ENCODE results near the gene KLF14. TPM values are rescaled to one million over a fixed set of nuclear protein-coding genes. Genes with fewer than 3 reads are reported as not detected.

The KLF14 gene
- total RNA-seq, 6 experiments from 2014 or later, result not detected

- DNase-seq, result no peak
- Mint-ChIP-seq H3K36me3 (ENCODE audit: low read depth) (no peaks in the 10 kb centered on the region), H3K4me1 (ENCODE audit: low read depth) (no peaks in the 10 kb centered on the region), H3K9me3 (no peaks in the 10 kb centered on the region), H3K27me3 (ENCODE audit: insufficient read depth) (peaks cover 25% of the 10 kb centered on the region), H3K27ac (no peak overlapping the region), H3K4me3 (no peak overlapping the region)
- no peak for TF ChIP-seq CTCF (IDR thresholded peaks at IDR 0.05)
These were observed 10.2 kb downstream of the KLF14 start for GRCh38 chr7:130723784-130724183.

GRCh38 chr7:130721486-130722277 is 12.3 kb downstream of the KLF14 start:
- H3K27ac Mint-ChIP-seq, result no peak overlapping the region
- peak; percentile 77 for TF ChIP-seq CTCF (IDR thresholded peaks at IDR 0.05)
- H3K27me3 Mint-ChIP-seq (ENCODE audit: insufficient read depth), result peaks cover 16% of the 10 kb centered on the region
- DNase-seq, result peak; percentile 75
- H3K9me3 Mint-ChIP-seq, result no peaks in the 10 kb centered on the region
- no peak overlapping the region for H3K4me3 Mint-ChIP-seq
- H3K4me1 Mint-ChIP-seq (ENCODE audit: low read depth), result no peaks in the 10 kb centered on the region
- no peaks in the 10 kb centered on the region for H3K36me3 Mint-ChIP-seq (ENCODE audit: low read depth)

- peaks cover 9% of the 10 kb centered on the region for H3K27me3 Mint-ChIP-seq (ENCODE audit: insufficient read depth)
- H3K27ac Mint-ChIP-seq, result no peak overlapping the region
- no peak for DNase-seq
These were observed 14.5 kb downstream of the KLF14 start for GRCh38 chr7:130719541-130719940.

GRCh38 chr7:130712416-130712815 is 21.6 kb downstream of the KLF14 start:
- no peak overlapping the region for H3K27ac Mint-ChIP-seq
- no peaks in the 10 kb centered on the region for H3K4me1 Mint-ChIP-seq (ENCODE audit: low read depth)
- no peaks in the 10 kb centered on the region for H3K36me3 Mint-ChIP-seq (ENCODE audit: low read depth)
- no peak overlapping the region for H3K4me3 Mint-ChIP-seq
- DNase-seq, result no peak
- TF ChIP-seq CTCF (IDR thresholded peaks at IDR 0.05), result no peak
- peaks cover 4% of the 10 kb centered on the region; the same call in 1 of the 2 replicates for H3K9me3 Mint-ChIP-seq
- H3K27me3 Mint-ChIP-seq (ENCODE audit: insufficient read depth), result peaks cover 28% of the 10 kb centered on the region

More at GRCh38 chr7:130719541-130719940, 14.5 kb downstream of the KLF14 start:
- H3K4me3 Mint-ChIP-seq, result no peak overlapping the region
- no peak for TF ChIP-seq CTCF (IDR thresholded peaks at IDR 0.05)
- no peaks in the 10 kb centered on the region for H3K36me3 Mint-ChIP-seq (ENCODE audit: low read depth)
- H3K9me3 Mint-ChIP-seq, result no peaks in the 10 kb centered on the region
- no peaks in the 10 kb centered on the region for H3K4me1 Mint-ChIP-seq (ENCODE audit: low read depth)

- no peak for TF ChIP-seq CTCF (IDR thresholded peaks at IDR 0.05)
- DNase-seq, result no peak
- Mint-ChIP-seq H3K9me3 (peaks cover 19% of the 10 kb centered on the region; the same call in 1 of the 2 replicates), H3K27ac (no peak overlapping the region), H3K4me1 (ENCODE audit: low read depth) (no peaks in the 10 kb centered on the region), H3K4me3 (no peak overlapping the region), H3K36me3 (ENCODE audit: low read depth) (peaks cover 12% of the 10 kb centered on the region), H3K27me3 (ENCODE audit: insufficient read depth) (peaks cover 24% of the 10 kb centered on the region)
These were observed 25.2 kb downstream of the KLF14 start for GRCh38 chr7:130708766-130709165.

Data from HFFc6 (cell line).